BE2C (cell line): Measurements from ENCODE around the gene RPA3.
A peak's percentile ranks its signal among the peaks of the same experiment; 100 is the strongest.

Source experiments
- DNase-seq: peaks from one replicate; pipeline ENCODE4 v3.0.0-alpha.2; 2020
- H3K27me3 ChIP-seq: fragments of 250-450 bp; sonication (Bioruptor Pico); 2 replicates; pipeline ENCODE4 v1.5.1; 2020; ENCODE audit warnings: mild to moderate bottlenecking
- H3K36me3 ChIP-seq: fragments of 250-450 bp; sonication (Bioruptor Pico); 2 replicates; pipeline ENCODE4 v1.5.1; 2020; ENCODE audit warnings: mild to moderate bottlenecking
- H3K4me1 ChIP-seq: fragments of 250-450 bp; sonication (Bioruptor Pico); 2 replicates; pipeline ENCODE4 v1.5.1; 2020
- H3K4me3 ChIP-seq: 2 replicates; pipeline ENCODE4 v1.5.1; 2011; ENCODE audit warnings: low read depth, low read length
- H3K9me3 ChIP-seq: fragments of 250-450 bp; sonication (Bioruptor Pico); 2 replicates; pipeline ENCODE4 v1.5.1; 2020
- TF ChIP-seq, protein P1 (sequence below): IDR thresholded peaks from 2 replicates; pipeline ENCODE4 v1.5.1; 2012; ENCODE audit warnings: mild to moderate bottlenecking, low read depth, low read length

The RPA3 gene

DNA sequence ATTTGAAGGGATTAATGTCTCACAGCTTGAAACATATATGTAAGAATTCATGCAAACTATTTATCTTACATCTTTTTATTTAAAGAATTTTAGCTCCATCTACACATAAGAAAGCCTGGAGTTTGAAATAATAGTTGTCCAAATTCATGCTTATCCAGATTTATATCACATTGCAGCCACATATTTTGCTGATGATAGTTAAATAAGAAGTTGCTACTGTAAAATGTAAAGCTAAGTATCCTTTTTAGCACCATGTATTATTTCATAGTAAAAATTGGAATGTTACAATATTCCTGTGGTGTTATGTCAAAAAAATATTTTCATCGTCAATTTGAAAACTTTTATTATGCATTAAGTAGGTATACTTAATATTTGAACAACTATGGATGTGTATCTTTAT, 105.2 kb downstream of the RPA3 start:
- no peak for DNase-seq
- H3K4me3 ChIP-seq = no peak overlapping the region
- no peaks in the 10 kb centered on the region for H3K27me3 ChIP-seq
- H3K9me3 ChIP-seq = no peaks in the 10 kb centered on the region
- TF ChIP-seq, protein P1, sequence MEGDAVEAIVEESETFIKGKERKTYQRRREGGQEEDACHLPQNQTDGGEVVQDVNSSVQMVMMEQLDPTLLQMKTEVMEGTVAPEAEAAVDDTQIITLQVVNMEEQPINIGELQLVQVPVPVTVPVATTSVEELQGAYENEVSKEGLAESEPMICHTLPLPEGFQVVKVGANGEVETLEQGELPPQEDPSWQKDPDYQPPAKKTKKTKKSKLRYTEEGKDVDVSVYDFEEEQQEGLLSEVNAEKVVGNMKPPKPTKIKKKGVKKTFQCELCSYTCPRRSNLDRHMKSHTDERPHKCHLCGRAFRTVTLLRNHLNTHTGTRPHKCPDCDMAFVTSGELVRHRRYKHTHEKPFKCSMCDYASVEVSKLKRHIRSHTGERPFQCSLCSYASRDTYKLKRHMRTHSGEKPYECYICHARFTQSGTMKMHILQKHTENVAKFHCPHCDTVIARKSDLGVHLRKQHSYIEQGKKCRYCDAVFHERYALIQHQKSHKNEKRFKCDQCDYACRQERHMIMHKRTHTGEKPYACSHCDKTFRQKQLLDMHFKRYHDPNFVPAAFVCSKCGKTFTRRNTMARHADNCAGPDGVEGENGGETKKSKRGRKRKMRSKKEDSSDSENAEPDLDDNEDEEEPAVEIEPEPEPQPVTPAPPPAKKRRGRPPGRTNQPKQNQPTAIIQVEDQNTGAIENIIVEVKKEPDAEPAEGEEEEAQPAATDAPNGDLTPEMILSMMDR = no peak
- peaks cover 3% of the 10 kb centered on the region for H3K4me1 ChIP-seq
- H3K36me3 ChIP-seq = no peaks in the 10 kb centered on the region

DNA sequence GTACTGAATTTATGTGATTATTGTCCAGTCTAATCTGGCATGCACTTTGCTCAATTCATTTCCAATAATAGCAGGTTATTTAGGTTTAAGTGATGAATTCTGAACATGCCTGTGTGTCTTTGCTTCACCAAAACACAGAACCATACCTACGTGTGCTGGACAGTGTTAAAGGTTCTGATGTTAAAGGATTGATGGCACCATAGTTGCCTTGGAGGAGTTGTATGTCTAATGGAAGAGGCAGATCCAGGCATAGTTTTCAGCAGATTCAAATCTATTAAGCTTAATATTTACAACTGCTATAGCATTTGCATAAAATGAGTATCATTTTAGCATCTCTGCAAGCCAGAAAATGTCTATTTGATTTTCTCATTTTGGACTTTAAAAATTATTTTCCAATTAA, 105.9 kb downstream of the RPA3 start:
- no peak for DNase-seq
- no peak overlapping the region for H3K4me3 ChIP-seq
- TF ChIP-seq, protein P1 = no peak

DNA sequence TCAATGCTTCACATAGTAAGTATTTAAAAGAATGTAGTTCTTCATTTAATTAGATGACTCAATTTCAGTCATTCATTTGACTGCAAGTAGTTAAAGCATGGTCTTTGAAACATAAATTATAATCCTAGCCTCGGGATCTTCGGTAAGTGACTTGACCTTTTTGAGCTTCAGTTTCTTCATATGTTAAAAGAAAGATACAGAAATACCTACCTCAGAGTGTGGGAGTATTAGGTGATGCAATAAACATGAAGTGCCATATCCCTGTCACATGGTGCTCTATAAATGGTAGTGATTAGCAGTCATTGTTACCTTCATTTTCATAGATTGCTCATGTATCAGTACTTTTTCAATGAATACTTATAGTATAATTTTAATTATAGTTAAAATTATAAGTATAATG, 109.1 kb downstream of the RPA3 start:
- no peaks in the 10 kb centered on the region for H3K27me3 ChIP-seq
- no peak for DNase-seq
- no peaks in the 10 kb centered on the region for H3K9me3 ChIP-seq
- H3K36me3 ChIP-seq = peaks cover 9% of the 10 kb centered on the region
- TF ChIP-seq, protein P1 = no peak
- no peak overlapping the region for H3K4me3 ChIP-seq
- peaks cover 3% of the 10 kb centered on the region for H3K4me1 ChIP-seq

More for the DNA sequence above, 105.9 kb downstream of the RPA3 start:
- peaks cover 3% of the 10 kb centered on the region for H3K36me3 ChIP-seq
- no peaks in the 10 kb centered on the region for H3K9me3 ChIP-seq
- H3K27me3 ChIP-seq = no peaks in the 10 kb centered on the region
- peaks cover 3% of the 10 kb centered on the region for H3K4me1 ChIP-seq

DNA sequence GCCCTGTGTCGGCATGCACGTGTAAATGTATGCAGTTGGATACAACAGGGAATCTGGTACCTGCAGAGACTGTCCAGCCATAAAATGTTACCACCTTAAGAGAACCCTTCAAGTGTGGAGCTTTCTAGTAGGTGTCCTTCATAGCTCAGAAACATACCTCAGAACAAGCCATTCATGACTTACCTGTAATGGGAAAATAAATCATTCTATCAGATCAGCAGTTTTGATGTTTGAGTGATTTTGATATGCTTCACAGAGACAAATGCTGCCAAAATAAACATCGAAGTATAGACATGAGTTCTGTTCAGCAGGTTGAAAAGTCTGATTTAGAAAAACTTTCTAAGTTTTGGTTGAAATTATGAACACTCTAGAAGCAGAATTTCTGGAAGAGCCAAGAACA, 111.4 kb downstream of the RPA3 start:
- H3K36me3 ChIP-seq = peaks cover 9% of the 10 kb centered on the region

DNA sequence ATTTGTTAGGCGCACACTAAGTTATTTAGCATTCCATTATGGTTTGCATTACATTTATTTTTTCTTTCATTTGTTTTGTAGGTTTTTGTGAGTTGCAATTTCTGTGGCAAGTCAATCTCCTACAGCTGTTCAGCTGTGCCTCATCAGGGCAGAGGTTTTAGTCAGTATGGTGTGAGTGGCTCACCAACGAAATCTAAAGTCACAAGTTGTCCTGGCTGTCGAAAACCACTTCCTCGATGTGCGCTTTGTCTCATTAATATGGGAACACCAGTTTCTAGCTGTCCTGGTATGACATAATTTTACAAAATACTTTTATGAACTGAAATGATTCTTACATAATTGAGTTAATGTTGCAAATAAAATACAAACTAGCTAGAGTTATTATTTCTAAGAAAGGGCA, 122.2 kb downstream of the RPA3 start:
- no peak for DNase-seq
- Histone ChIP-seq H3K9me3 (no peaks in the 10 kb centered on the region), H3K4me3 (no peak overlapping the region), H3K27me3 (no peaks in the 10 kb centered on the region), H3K4me1 (no peaks in the 10 kb centered on the region), H3K36me3 (peaks cover 50% of the 10 kb centered on the region)
- TF ChIP-seq, protein P1 = no peak

More for the DNA sequence above, 111.4 kb downstream of the RPA3 start:
- H3K27me3 ChIP-seq = no peaks in the 10 kb centered on the region
- no peaks in the 10 kb centered on the region for H3K9me3 ChIP-seq
- H3K4me1 ChIP-seq = no peaks in the 10 kb centered on the region
- H3K4me3 ChIP-seq = no peak overlapping the region
- TF ChIP-seq, protein P1 = no peak
- no peak for DNase-seq

DNA sequence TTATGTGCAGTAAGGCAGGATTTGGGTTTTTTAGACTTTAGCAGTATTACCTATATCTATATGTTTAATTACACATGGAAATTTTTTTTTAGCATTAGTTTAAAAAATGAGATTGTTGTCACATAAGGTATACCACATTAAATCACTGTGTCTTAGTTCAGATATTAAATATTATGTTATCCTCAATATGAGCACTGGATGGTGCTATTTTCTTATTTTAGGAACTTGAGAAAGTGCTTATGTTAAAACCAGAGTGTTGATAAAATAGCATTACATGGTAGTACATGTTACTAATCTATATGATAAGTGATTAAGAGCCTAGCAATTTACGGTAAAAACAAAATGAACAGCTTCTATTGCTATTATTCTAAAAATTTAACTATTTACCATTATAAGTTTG, 123.0 kb downstream of the RPA3 start:
- H3K27me3 ChIP-seq = no peaks in the 10 kb centered on the region
- no peak for DNase-seq
- H3K36me3 ChIP-seq = peaks cover 55% of the 10 kb centered on the region
- H3K9me3 ChIP-seq = no peaks in the 10 kb centered on the region
- H3K4me1 ChIP-seq = no peaks in the 10 kb centered on the region
- TF ChIP-seq, protein P1 = peak; percentile 14; the same call in 1 of the 2 replicates
- no peak overlapping the region for H3K4me3 ChIP-seq
